ENCODE results near the gene KCNG2.

KCNG2 gene

DNA sequence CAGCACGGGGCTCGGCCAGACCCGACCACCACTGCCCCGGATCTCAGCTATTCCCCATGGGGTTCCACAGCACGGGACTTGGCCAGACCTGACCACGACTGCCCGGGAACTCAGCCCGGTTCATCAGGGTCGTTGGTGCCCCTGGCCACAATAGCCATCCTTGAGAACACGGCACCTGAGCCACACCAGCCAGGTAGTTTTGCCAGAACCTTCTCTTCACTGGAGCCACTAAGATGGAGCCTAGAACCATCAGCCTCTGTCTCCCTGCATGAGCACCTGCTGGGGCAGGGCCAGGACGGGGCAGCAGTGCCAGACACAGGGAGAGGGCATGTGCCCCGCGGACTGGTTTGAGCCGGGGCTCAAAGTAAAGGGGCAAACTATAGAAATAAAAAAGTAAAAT is 11.4 kb upstream of the KCNG2 start:
- no peak for DNase-seq

DNA sequence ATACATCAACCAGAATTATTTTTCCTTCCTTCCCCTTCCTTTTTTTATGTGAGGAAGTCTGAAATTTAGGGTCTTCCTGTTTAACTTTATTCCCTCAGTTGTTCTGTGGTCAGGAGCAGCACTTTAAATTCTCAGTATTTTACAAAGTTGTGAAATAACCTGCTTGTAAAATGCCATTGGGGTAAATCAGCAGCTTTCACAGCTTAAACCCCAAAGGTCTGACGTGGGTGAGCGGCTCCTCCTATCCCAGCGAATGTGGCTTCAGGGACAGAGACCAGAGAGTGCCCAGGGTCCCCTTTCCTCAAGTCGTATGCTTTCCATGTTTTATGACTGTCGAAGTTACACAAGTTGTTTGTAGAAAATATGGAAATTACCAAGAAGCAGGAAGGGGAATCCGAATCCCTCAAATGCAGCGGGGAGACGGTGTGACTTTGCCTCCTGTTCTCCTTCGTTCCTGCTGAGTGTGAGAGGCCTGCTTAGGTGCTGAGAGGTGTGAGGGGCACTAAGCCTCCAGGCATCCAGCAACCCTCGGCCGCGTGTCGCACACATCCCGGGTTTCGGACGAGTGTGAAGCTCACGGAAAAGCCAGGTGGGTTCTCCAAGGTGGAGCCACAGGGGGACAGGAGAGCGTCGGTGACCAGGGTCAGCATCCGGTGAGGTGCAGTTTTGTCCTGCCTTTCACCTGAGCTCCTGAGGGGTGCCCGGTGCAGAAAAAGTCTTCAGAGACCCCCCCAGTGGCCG is 10.8 kb upstream of the KCNG2 start:
- no peak for DNase-seq

DNA sequence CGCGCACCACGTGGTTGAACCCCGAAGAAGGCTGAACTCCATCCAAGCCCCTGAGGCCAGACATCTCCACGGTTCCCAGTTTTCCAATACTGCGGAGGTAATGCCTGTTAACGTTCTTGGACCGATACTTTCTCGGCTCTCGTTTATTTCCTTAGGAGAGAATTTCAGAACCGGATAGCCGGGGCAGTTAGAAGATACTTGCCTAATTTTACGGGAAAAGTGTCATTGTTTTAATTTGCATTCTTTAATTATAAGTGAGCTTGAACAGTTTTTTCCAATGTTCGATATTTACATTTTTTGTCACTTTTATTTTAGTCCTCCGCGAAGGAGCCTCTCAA is 10.2 kb upstream of the KCNG2 start:
- DNase-seq = no peak

DNA sequence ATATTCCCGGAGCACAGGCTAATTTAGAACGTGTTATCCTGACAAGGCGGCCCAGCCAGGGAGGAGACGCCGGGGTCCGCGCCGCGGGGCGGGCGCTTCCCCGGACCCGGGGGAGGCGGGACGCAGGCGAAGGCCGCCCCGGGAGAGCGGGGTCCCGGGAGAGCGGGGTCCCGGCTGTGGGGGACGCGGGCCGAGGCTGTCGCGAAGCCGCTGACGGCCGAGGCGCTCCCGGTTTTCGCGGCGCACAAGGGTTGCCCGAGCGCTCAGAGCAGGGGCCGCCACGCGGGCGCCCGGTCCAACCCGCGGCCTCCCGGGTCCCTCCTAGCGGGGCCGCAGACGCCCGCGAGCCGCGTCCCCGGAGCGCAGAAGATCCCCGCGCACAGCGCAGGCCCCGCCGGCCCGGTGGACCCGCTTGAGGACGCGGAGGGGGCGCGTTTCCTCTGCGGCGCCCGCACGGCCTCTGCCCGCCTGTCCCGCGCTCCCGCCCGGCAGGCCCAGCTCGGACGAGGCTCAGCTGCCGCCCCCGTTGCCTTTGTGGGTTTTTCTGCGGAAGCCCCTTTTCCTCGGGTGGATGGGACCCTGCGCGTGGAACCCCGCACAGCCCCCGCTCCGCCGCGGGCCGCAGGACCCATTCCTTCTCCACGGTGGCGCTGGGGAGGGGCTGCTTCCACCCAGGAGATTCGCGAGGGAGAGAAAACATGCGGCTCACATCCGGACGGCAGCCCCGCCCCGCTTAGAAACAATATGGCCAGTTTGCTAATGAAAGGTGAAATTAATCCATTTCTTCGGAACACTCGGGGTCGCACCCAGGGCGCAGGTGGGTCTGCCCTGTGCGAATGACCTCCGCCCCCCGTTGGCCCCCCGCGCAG is 9.6 kb upstream of the KCNG2 start:
- DNase-seq = no peak

DNA sequence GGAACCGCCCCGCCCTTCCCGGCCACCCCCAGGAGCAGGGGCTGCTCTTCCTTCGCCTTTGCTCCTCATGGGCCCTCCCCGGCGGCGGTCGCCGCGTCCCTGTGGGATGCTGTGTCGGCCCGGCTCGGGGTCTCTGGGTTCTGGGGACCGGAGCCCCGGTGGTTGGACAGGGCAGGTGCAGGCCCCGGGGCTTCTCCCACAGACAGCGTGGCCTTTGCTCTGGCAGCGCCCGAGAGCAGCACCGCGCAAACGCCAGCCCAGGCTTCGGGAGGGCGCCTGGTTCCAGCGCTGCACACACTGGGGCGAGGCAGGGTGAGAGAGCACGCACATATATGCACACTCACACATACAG is 9.0 kb upstream of the KCNG2 start:
- no peak for DNase-seq

DNA sequence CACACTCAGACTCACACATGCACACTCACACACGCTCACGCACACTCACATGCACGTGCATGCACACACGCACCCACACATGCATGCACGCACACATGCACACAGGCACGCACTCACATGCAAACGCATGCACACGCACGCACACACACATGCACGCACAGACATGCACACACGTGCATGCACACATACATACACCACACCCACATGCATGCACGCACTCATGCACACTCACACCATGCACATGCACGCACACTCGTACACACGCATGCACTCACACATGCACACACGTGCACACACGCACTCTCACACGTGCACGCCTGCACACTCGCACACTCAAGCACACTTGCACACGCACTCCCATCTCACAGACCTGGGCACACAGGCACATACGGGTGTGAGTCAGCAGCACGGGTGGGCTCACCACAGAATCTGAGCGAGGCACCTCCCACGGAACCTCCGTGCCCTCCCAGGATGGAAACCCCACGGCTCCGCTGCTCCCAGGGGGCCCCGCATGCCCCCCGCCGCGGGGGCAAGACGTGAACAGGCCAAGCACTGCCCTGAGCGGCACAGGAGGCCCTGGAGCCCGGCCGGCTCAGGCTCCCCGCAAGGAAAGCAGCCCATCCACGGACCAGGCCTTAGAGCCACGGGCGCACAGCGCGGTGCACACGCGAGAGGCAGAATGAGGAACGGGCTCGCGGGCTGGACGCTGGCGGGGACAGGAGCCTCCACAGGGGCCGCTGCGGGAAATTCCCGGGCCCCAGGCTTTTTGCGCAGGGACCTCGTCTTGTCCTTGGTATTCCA is 8.4 kb upstream of the KCNG2 start:
- DNase-seq = no peak

DNA sequence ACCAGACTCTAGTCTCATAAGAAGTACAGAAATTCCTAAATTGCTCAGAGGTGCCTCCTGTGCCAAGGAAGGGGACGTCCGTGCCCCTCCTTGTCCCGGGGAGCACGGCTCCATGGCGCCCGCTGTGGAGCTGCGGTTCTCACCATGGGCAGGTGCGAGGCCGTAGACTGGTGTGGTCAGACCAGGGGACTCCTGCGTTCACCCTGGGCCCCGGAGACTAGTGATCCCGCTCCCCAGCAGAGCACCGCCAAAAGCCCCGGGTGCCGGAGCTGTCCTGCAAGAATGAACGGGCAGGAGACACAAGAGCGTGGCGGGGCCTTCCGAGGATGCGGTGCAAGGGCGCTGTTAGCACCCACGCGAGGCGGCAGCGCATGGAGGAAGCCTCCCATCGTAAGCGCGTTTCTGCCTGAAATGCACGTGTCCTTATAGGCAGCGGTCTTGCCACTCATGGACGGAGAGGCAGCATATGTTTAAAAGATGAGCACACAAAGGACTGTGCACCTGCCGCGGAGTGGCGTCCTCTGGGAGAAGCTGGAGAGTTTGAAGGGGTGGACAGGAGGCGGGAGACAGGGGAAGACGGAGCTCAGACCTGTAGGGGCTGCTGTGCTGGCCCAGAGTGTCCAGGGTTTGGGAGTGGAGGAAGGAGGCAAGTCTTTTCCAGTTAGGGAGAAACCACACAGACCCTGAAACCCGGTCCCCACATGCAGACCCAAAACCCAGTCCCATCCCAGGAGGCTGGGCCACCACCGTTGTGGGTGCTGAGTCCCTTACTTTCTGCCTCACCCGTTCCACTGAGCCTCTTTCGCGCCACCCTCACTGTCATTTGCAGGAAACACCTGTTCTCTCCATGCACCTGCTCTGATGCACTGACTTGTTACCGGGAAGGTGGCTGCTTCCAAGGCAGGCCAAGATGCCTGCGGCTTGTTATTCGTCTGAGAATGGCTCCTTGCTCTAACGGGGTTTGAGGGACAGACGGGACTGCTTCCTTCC is 7.5 kb upstream of the KCNG2 start:
- DNase-seq = no peak

DNA sequence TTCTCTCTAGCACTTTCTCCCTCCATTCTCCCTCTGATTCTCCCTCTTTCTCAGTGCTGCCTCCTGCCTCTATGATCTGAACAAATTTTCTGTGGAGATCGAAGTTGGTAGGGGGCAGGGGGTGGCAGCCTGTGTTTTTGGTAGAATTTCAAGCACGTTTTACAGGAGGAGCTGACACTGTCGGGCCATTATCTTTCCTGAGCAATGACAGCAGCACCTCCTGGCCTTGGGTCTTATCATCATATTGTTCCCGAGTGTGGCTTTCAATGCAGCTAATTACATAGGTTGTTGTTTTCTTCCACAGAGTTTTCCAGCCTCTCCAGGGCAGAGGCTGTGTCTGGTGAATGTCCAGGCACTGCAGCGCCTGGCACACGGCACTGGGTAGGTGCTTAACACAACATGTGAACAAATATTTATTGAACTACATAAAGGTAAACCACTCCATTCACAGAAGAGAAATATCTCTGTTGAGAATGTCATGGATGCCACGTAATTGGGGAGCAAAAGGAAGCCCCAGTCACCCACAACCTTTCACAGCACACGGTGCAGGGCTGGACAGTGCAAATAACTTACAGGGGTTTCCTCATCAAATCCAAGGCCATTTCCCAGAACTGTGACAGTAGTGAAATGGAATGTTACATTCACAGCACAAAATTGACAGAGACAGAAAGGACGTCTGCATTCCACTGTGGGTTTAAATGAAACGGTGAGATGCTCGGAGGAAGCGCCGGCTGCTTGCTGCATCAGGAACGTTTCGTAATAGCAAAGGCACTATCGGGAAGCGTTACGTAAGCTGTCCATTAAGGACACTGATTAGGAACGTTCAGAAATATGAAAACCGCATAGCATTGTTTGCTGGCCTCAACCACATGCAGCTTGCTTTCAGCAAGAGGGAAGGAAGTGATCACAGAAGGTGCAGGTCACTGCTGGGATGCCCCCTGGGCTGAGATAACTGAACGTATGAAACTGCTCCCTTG is 6.5 kb upstream of the KCNG2 start:
- DNase-seq = no peak

DNA sequence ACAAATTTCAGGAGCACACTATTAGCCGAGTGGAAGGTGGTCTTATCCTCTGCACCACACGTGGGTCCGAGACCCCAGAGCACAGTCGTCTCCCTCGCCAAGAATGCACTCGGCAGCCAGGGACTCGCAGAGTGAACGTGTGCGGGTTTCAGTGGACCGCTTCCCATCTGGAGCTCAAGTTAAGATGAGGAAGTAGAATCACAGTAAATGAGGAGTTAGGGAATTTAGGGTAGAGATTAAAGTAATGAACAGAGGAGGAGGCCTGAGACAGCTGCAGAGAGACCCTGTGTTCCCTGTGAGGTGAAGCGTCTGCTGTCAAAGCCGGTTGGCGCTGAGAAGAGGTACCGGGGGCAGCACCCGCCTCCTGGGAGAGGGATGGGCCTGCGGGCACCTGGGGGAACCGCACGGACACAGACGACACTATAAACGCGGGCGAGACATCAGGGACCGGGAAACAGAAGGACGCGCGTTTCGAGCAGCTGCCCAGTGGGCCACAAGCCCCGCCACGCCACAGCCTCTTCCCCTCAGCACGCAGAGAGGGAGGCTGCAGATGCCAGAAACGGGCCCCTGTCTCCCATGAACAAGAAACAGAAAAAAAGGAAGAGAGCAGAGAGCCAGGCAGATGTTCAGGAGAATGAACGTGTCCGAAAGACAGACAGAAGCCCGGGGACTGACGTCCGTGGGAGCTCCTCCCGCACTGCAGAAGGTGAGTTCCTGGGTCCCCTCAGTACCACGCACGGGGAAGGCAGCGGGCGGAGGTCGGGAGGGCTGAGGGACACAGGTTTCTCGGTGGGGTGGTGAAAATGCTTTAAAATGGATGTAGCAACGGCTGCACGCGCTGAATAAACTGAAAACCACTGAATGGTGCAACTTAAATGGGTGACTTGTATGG is 5.4 kb upstream of the KCNG2 start:
- DNase-seq = no peak

DNA sequence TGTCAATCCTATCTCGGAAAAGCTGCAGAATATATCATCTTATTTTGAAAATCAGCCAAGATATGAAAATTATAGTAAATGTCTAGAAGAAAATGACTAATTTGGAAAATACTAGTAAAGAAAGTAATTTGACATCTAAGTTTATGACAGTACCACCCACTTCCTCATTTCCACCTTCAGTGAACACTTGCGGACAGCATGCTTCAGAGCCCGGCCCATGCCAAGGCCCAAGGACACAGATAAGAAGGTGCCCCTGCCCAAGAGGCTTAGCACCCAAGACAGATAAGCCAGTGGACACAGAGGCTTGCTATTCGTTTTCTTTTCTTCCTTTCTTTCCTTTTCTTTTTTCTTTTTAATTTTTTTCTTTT is 4.8 kb upstream of the KCNG2 start:
- DNase-seq = no peak

DNA sequence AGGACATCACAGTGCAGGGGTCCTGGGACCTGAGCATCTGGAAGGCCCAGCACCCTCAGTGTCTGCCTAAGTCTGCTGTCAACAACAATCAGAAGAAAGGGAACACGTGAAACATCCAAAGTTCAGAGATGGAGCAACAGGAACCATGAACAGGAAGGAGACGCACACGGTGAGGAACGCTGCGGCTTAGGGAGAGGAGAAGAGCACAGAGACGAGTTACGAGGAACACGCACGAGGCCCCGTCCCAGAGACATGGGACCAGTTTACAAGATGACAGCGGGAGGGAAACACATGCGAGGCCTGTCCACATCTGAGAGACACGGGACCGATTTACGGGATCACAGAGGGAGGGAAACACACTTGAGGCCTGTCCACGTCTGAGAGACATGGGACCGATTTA is 2.9 kb upstream of the KCNG2 start:
- DNase-seq = no peak

DNA sequence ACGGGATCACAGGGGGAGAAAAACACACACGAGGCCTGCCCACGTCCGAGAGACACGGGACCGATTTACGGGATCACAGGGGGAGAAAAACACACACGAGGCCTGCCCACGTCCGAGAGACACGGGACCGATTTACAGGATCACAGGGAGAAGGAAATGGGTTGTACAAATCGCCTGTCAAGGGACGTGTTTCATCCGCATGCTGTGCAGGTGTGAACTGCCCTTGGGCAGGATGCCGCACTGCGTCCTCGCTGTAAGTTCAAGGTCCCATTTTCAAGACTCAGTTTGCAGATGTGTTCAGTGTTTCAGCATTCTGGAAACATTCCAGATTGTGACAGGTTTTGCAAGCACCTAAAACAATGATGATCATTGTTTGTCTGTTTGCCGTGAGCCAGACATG is 2.3 kb upstream of the KCNG2 start:
- no peak for DNase-seq

DNA sequence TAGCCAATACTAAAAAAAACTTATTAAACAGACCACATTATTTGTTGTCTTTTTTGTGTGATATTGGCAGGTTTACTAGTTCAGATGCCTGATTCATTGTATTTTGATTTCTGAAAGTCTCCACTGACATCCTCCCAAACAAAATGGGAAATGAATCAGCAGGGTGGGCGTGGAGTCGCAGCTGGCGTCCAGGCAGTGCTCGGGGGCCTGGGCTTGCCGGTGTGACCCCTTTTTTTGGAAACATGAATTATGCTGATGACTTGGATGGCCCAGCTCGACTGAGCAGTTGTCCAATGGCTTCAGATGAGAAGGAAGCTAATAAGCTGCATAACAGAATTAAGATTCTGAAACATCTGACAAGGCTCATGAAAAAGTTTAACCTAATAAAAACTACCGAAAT is 1.7 kb upstream of the KCNG2 start:
- no peak for DNase-seq

DNA sequence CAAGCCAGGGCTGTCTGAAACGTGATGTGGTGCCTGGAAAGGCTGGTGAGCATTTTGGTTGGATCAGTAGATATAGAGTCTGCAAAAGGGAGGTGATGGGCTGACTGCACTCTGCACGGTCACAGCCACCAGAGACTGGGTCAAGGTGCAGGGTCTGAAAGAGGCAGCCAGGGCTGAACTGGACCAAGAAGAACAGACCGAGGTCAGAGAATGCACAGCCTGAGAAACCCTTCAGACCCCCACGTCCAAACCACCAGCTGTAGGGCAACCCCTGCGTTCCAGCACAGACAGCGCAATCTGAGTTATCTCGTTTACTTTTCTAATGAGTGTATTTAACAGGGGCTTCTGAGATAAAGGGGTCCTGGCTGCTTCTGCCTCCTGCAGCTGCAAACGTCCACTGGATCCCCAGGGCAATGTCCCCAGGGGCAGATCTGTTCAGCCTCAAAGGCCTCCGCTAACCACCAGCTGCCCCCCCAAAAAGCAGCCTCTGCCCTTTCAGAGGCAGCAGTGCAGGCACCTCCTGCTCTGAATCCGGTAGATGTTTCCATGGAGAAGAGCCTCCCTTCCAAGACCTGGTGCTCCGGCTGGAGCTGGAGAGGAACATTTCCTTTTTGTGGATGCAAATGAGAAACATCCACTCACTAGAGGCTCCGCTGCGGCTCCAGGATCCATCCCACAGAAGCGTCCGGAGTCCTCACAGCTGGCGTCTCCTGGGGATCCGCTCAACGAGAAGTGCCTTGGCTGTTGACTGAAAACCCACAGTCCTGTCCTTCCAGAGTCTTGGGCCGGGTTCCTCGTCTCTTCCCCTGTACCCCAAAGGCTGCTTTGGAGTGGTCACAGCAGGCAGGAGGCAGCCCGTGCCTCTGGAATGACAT is 970 bp upstream of the KCNG2 start:
- no peak for DNase-seq

DNA sequence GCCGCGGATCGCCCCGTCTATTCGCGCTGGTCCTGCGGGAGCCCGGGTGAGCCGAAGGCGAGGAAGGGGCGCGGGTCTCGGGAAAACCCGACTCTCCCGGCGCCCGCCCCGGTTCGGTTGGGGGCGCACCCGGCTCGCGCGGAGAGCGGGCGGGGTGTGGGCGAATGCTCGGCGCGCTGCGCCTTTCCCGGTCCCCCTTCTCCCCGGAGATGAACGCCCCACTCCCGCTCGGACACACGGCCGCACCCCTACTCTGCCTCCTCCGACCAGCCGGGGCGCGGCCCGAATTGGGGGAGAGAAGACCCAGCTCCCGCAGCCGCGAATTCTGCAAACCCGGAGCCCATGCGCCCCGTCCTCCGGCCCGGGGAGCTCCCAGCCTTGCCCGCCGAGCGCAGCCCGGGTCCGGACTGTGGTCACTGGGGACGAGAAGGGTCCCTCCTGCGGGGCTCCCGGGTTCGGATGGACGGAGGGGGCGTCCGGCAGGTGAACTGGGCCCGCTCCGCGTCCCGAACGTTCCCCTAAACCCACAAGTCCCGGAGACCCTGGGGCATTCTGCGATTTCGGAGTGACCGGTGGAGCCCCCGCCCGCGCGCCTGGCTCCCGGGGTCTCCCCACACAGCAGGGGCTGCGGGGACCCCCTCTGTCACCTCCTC is 734 bp downstream of the KCNG2 start:
- DNase-seq = no peak

DNA sequence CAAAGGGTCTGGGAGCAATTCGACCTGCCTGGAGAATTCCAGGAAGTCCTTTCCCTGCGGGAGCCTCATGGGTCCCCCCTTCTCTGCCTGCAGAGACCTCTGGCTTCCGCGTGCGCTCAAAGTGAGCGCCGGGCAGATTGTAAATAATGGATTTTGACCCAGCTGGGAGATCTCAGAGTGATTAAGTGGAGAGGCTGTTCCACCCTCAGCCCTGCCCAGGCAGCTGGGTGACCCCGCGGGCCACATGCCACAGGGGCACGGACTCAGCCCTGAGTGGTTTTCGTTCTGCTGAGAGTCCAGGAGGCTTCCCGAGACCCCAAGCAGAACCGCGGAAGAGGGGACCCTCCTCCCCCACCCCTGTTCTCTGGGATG is 1.2 kb downstream of the KCNG2 start:
- DNase-seq = no peak

DNA sequence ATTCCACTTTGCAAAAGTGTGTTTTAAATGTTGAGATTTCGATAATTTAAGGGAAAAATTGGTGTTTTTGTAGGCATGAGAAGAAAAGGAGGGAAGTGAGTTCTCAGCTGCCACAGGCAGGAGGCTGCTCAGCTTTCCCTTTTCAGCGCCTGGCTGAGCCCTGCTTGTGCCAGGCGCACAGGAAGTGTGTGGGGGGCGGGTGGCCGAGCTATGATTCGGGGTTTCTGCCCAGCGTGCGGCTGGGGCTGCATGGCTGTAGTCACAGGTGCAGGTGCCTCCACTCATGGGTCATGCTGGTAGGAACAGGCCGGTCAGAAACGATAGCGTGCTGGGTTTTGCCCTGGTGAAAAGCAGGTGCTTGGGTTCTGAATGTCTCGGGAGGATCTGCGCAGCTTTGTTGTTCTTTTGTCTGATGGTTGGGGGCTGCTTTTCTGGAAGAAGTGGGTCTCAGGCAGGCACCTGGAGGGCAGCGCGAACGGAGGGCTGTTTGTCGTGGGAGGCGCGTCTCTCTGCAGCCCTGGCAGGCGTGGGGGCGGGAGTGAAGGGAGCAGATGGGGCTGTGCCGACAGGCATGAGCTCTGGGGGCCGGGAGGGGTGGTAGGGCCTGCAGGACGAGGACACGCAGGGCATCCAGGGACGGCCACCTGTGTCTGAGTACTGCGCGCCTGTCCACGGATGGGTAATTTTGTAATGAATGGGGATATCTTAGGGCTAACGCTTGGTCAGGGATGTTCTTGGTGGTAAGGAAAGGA is 2.1 kb downstream of the KCNG2 start:
- no peak for DNase-seq
